H9 (cell line): ENCODE data around the gene DYNC1H1. TPM values are rescaled to one million over a fixed set of nuclear protein-coding genes. Genes with fewer than 3 reads are reported as not detected.

Experiments used
- DNase-seq: peaks from one replicate; pipeline ENCODE4 v3.0.0-alpha.2; 2017
- H2AFZ ChIP-seq: one replicate; pipeline ENCODE4 v1.6.1; 2013; ENCODE audit warnings: mild to moderate bottlenecking, low read length, control low read depth, moderate library complexity
- H2AK5ac ChIP-seq: 2 replicates; pipeline ENCODE4 v1.6.1; 2013; ENCODE audit warnings: low read length, control low read depth, mixed read lengths; ENCODE audit not compliant: insufficient read length
- H2BK120ac ChIP-seq: one replicate; pipeline ENCODE4 v1.6.1; 2013; ENCODE audit warnings: low read depth, mild to moderate bottlenecking, low read length, control low read depth, inconsistent platforms; ENCODE audit not compliant: poor library complexity, severe bottlenecking
- H2BK12ac ChIP-seq: 2 replicates; pipeline ENCODE4 v1.6.1; 2013; ENCODE audit warnings: low read length, control low read depth, mixed read lengths, low read depth; ENCODE audit not compliant: insufficient read length
- H2BK15ac ChIP-seq: 2 replicates; pipeline ENCODE4 v1.6.1; 2013; ENCODE audit warnings: low read depth, low read length, control low read depth
- H2BK20ac ChIP-seq: one replicate; pipeline ENCODE4 v1.6.1; 2013; ENCODE audit warnings: low read depth, mild to moderate bottlenecking, low read length, control low read depth, inconsistent platforms; ENCODE audit not compliant: poor library complexity, severe bottlenecking
- H2BK5ac ChIP-seq: 2 replicates; pipeline ENCODE4 v1.6.1; 2013; ENCODE audit warnings: low read length, control low read depth, mixed read lengths; ENCODE audit not compliant: insufficient read length
- H3K14ac ChIP-seq: 2 replicates; pipeline ENCODE4 v1.6.1; 2013; ENCODE audit warnings: low read length, control low read depth; ENCODE audit not compliant: insufficient read depth
- H3K18ac ChIP-seq: 2 replicates; pipeline ENCODE4 v1.6.1; 2013; ENCODE audit warnings: low read depth, mild to moderate bottlenecking, mixed read lengths, low read length, control low read depth; ENCODE audit not compliant: insufficient read length
- H3K23ac ChIP-seq: 2 replicates; pipeline ENCODE4 v1.6.1; 2013; ENCODE audit warnings: low read length, control low read depth, mixed read lengths, low read depth; ENCODE audit not compliant: insufficient read length
- H3K23me2 ChIP-seq: 2 replicates; pipeline ENCODE4 v1.6.1; 2013; ENCODE audit warnings: low read depth, mild to moderate bottlenecking, mixed read lengths, low read length, control low read depth; ENCODE audit not compliant: insufficient read length, poor library complexity, severe bottlenecking
- H3K27ac ChIP-seq: 2 replicates; pipeline ENCODE4 v1.5.1; 2013; ENCODE audit warnings: low read length, control low read depth, mixed read lengths, low read depth; ENCODE audit not compliant: insufficient read length
- H3K27me3 ChIP-seq: 2 replicates; pipeline ENCODE4 v1.6.1; 2013; ENCODE audit warnings: low read length, control low read depth, inconsistent platforms; ENCODE audit not compliant: insufficient read depth
- H3K4ac ChIP-seq: 2 replicates; pipeline ENCODE4 v1.6.1; 2013; ENCODE audit warnings: low read depth, mild to moderate bottlenecking, control low read depth, inconsistent platforms, low read length, moderate library complexity
- H3K4me1 ChIP-seq: 2 replicates; pipeline ENCODE4 v1.6.1; 2013; ENCODE audit warnings: low read length, control low read depth, inconsistent platforms; ENCODE audit not compliant: insufficient read depth
- H3K4me2 ChIP-seq: 2 replicates; pipeline ENCODE4 v1.6.1; 2013; ENCODE audit warnings: low read length, control low read depth, mixed read lengths; ENCODE audit not compliant: insufficient read length, insufficient read depth
- H3K56ac ChIP-seq: 2 replicates; pipeline ENCODE4 v1.6.1; 2013; ENCODE audit warnings: low read depth, mild to moderate bottlenecking, mixed read lengths, low read length, control low read depth; ENCODE audit not compliant: insufficient read length
- H3K79me1 ChIP-seq: 2 replicates; pipeline ENCODE4 v1.6.1; 2013; ENCODE audit warnings: low read depth, mild to moderate bottlenecking, moderate library complexity, low read length, control low read depth, inconsistent platforms; ENCODE audit not compliant: insufficient read depth, poor library complexity, severe bottlenecking
- H3K79me2 ChIP-seq: 2 replicates; pipeline ENCODE4 v1.6.1; 2013; ENCODE audit warnings: low read length, control low read depth, inconsistent platforms; ENCODE audit not compliant: insufficient read depth
- H3K9ac ChIP-seq: 2 replicates; pipeline ENCODE4 v1.6.1; 2013; ENCODE audit warnings: low read length, control low read depth, mixed read lengths; ENCODE audit not compliant: insufficient read length; ENCODE audit errors: extremely low read depth
- H3K9me3 ChIP-seq: one replicate; pipeline ENCODE4 v1.6.1; 2013; ENCODE audit warnings: low read depth, low read length, inconsistent platforms; ENCODE audit not compliant: control insufficient read depth
- H3T11ph ChIP-seq: one replicate; pipeline ENCODE4 v1.6.1; 2013; ENCODE audit warnings: mild to moderate bottlenecking, low read length, control low read depth, inconsistent platforms
- H4K20me1 ChIP-seq: one replicate; pipeline ENCODE4 v1.6.1; 2013; ENCODE audit not compliant: control insufficient read depth, insufficient read length, insufficient read depth
- H4K5ac ChIP-seq: 2 replicates; pipeline ENCODE4 v1.6.1; 2013; ENCODE audit warnings: low read depth, mild to moderate bottlenecking, mixed read lengths, low read length, control low read depth; ENCODE audit not compliant: insufficient read length
- H4K8ac ChIP-seq: replicated peaks from 2 replicates; pipeline ENCODE4 v1.6.1; 2013; ENCODE audit warnings: low read length, control low read depth, mixed read lengths, low read depth; ENCODE audit not compliant: insufficient read length
- H4K91ac ChIP-seq: 2 replicates; pipeline ENCODE4 v1.6.1; 2013; ENCODE audit warnings: low read depth, mild to moderate bottlenecking, moderate library complexity, mixed read lengths, low read length, control low read depth; ENCODE audit not compliant: insufficient read length
- H3K27ac Mint-ChIP-seq, 3 experiments: 2 replicates in 2 of 3; 3 replicates in 1 of 3; pipeline ENCODE4 v1.8.0; 2020 to 2021; ENCODE audit warnings: mixed read lengths in 3 of 3, mild to moderate bottlenecking in 1 of 3, moderate library complexity in 1 of 3
- H3K27me3 Mint-ChIP-seq: 2 replicates; pipeline ENCODE4 v1.8.0; 2021; ENCODE audit warnings: low read depth, mild to moderate bottlenecking, moderate library complexity, mixed read lengths
- H3K36me3 Mint-ChIP-seq, 3 experiments: 2 replicates in 2 of 3; 3 replicates in 1 of 3; pipeline ENCODE4 v1.8.0; 2020 to 2021; ENCODE audit warnings: low read depth in 3 of 3, mixed read lengths in 3 of 3; ENCODE audit not compliant: insufficient read depth in 1 of 3
- H3K4me1 Mint-ChIP-seq, 2 experiments: 2 replicates each; pipeline ENCODE4 v1.8.0; 2020; ENCODE audit warnings: mixed read lengths in 2 of 2
- H3K4me3 Mint-ChIP-seq, 2 experiments: 2 replicates in 1 of 2; 3 replicates in 1 of 2; pipeline ENCODE4 v1.8.0; 2020 to 2021; ENCODE audit warnings: mild to moderate bottlenecking in 2 of 2, mixed read lengths in 2 of 2, moderate library complexity in 1 of 2
- H3K9me3 Mint-ChIP-seq, 2 experiments: 2 replicates in 1 of 2; 3 replicates in 1 of 2; pipeline ENCODE4 v1.8.0; 2020; ENCODE audit warnings: mild to moderate bottlenecking in 2 of 2, mixed read lengths in 2 of 2, moderate library complexity in 1 of 2
- CTCF ChIP-seq: fragments of 200-600 bp; sonication (generic); conservative IDR thresholded peaks from 3 replicates; pipeline ENCODE4 v1.8.0; 2021; ENCODE audit warnings: antibody characterized with exemption, mild to moderate bottlenecking
- WGBS: extraction: QIAGEN DNeasy Blood & Tissue Kit; methylation state at CpG from one replicate; pipeline ENCODE4 v1.1.7; 2013; ENCODE audit warnings: missing lambda C conversion rate, low lambda C conversion rate, mixed read lengths; ENCODE audit not compliant: insufficient read length; ENCODE audit errors: extremely low coverage; 5-methylcytosine and 5-hydroxymethylcytosine counted together
- total RNA-seq: library from RNA; stranded (reverse); gene quantifications from 2 replicates; pipeline ENCODE4 v1.2.1, GENCODE V29; 2021

The DYNC1H1 gene
- total RNA-seq, 1 experiment from 2014 or later = 359 TPM

- H3K79me1 ChIP-seq = no peaks in the 10 kb centered on the region
- H3K4me2 ChIP-seq = no peak overlapping the region
- no peak overlapping the region for H4K8ac ChIP-seq
- Mint-ChIP-seq H3K27ac (peak overlapping the region; percentile 56 to 96 (median 80); a peak in 4 of 7 replicates), H3K4me3 (no peak overlapping the region; a peak in 1 of 5 replicates), H3K9me3 (no peaks in the 10 kb centered on the region; a peak in 1 of 5 replicates), H3K27me3 (no peaks in the 10 kb centered on the region), H3K36me3 (peaks cover 10 to 39% (median 23%) of the 10 kb centered on the region in 3 experiments), H3K4me1 (peaks cover 34 to 39% of the 10 kb centered on the region in 2 experiments)
- H3T11ph ChIP-seq = no peak overlapping the region
- no peaks in the 10 kb centered on the region for H3K23me2 ChIP-seq
- no peak overlapping the region for H3K18ac ChIP-seq
- no peak overlapping the region for H2AK5ac ChIP-seq
- no peak overlapping the region for H3K14ac ChIP-seq
- no peak overlapping the region for H4K91ac ChIP-seq
- H3K4me1 ChIP-seq = peaks cover 5% of the 10 kb centered on the region; the same call in 1 of the 2 replicates
- no peak overlapping the region for H3K9ac ChIP-seq
- no peak overlapping the region for H3K4ac ChIP-seq
- H4K20me1 ChIP-seq = peaks cover 4% of the 10 kb centered on the region
- no peak overlapping the region for H2BK120ac ChIP-seq
- no peak for TF ChIP-seq CTCF
- H2BK15ac ChIP-seq = no peak overlapping the region
- H3K23ac ChIP-seq = no peak overlapping the region
- H2BK20ac ChIP-seq = no peak overlapping the region
- H2BK12ac ChIP-seq = no peak overlapping the region
- H2BK5ac ChIP-seq = no peak overlapping the region
- H3K56ac ChIP-seq = no peak overlapping the region
- H3K9me3 ChIP-seq = no peaks in the 10 kb centered on the region
- WGBS = no CpG with 5 or more reads among the region's 24 CpGs
- H2AFZ ChIP-seq = no peak overlapping the region
- no peak overlapping the region for H4K5ac ChIP-seq
- no peaks in the 10 kb centered on the region for H3K27me3 ChIP-seq
- no peaks in the 10 kb centered on the region for H3K79me2 ChIP-seq
- peak; percentile 75 for DNase-seq
- no peak overlapping the region for H3K27ac ChIP-seq
Measured at GRCh38 chr14:102055181-102055901, 91.0 kb downstream of the DYNC1H1 start.
